H1 (cell line): ENCODE results near the gene FARS2. TPM values are rescaled to one million over a fixed set of nuclear protein-coding genes. Genes with fewer than 3 reads are reported as not detected.

Experiments used
- polyA plus RNA-seq, 7 experiments: library from polyadenylated mRNA; depleted of rRNA in 3 of 7; stranded (reverse) in 5 of 7; unstranded in 2 of 7; fragments of >200 nt in 5 of 7; fragments of 200-250 nt in 2 of 7; gene quantifications; 1 replicate in 5 of 7; 2 replicates in 1 of 7; 4 replicates in 1 of 7; pipeline versions ENCODE4 v1.2.1 to v1.2.3, GENCODE V29; 2011 to 2013; ENCODE audit warnings: missing spikeins in 2 of 7, mixed read lengths in 2 of 7
- total RNA-seq: library from RNA; stranded (reverse); fragmentation: NEBNext Ultra II Directional; extraction: Animal tissue kit (Norgen Biotek cat#: 25700); gene quantifications from 2 replicates; pipeline ENCODE4 v1.2.1, GENCODE V29; 2021
- TF ChIP-seq, protein P1 (sequence below): IDR thresholded peaks from 2 replicates; pipeline ENCODE4 v1.6.1; 2012; ENCODE audit warnings: low read length, inconsistent platforms

FARS2 gene
- total and polyA plus RNA-seq, 2 of the 8 experiments (the other 6 are each of a cell fraction or from before 2014, with no cell fraction given): 11.7 to 14.4 TPM

DNA sequence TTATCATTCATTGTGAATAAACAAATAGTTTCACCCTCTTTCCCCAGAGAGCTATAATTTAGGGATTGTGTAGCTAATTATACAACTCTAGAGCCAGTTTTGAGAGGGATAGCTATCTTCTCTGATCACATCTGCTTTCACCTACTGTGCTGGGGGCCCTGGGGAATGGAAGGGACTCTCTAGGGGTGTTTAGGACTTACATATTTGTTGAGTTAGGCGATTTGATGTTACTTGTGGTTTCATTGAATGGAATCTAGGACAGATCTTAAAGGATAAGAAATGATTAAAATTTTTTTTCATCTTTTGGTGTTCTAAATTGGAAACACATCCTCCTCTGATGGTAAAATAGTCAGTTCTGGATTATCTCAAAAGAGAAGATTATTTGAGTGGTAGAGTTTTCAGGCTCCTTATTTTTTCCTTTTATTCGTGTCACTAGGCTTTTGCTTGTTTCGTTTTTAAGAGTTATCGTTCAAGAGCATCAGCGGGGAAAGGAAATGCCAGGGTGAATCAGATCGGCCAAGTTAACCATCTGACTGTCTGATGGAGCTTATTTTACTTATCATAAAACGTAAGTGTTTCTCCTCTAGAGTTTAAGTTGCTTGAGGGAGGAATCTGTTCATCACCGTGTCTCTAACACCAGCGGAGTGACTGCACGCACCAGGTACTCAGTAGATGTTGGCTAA is 236.7 kb downstream of the FARS2 start (continued):
- TF ChIP-seq, protein P1, sequence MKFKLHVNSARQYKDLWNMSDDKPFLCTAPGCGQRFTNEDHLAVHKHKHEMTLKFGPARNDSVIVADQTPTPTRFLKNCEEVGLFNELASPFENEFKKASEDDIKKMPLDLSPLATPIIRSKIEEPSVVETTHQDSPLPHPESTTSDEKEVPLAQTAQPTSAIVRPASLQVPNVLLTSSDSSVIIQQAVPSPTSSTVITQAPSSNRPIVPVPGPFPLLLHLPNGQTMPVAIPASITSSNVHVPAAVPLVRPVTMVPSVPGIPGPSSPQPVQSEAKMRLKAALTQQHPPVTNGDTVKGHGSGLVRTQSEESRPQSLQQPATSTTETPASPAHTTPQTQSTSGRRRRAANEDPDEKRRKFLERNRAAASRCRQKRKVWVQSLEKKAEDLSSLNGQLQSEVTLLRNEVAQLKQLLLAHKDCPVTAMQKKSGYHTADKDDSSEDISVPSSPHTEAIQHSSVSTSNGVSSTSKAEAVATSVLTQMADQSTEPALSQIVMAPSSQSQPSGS: no peak
- TF ChIP-seq, all 59 proteins: peak for 0
